ENCODE results near the gene NRCAM.

Gene NRCAM

DNA sequence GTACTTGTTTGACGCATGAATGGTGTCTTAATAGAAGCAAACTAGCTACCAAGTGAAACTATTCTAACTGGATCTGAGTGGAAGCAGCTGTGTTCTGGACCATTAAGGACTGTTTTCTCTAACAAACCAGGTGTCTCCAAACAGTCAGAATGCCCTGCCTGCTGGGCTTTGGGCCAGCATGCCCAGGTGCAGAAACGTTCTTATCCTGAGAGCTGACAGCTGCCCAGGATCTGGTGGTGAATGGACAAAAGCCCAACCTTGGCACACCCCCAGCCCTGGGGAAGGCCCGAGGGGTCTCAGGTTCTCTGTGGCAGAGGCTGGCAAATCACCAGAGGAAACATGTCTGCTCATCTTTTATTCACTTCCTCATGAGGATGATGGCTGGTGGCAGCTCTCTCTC, 277.8 kb downstream of the NRCAM start:
- no peak for DNase-seq
- TF ChIP-seq GATA1 (IDR thresholded peaks at IDR 0.05; ENCODE audit: low read depth, low read length), result no peak

DNA sequence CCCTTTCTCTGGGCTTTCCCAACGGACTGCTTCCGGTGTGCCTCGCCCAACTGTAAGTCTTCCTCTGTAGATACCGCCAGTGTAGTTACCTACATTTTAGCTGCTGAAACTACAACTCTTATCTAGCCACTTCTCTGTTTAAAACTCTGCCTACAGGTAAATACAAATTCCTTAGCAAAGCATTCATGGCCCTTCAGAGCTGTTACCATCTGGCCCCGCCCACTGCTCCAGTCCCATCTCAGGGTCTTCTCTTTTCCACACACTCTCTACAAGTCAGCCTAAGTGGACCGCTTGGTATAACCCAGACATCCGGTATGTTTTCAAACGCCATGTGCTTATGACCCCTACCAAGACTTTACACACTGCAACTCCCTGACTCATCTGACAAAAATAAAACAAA, 285.1 kb downstream of the NRCAM start:
- DNase-seq, result no peak
- TF ChIP-seq GATA1 (IDR thresholded peaks at IDR 0.05; ENCODE audit: low read depth, low read length) (no peak), POLR2A (IDR thresholded peaks at IDR 0.05; ENCODE audit: low read length) (no peak)

DNA sequence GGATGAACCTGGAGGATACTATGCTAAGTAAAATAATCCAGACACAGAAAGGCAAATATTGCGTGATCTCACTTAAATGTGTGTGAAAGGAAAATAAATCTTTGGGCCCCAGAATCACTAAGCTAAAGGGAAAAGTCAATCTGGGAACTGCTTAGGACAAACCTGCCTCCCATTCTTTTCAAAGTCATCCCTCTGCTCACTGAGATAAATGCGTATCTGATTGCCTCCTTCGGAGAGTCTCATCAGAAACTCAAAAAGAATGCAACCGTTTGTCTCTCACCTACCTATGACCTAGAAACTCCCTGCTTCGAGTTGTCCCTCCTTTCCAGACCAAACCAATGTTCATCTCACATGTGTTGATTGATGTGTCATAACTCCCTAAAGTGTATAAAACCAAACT, 286.0 kb downstream of the NRCAM start:
- no peak for TF ChIP-seq POLR2A (IDR thresholded peaks at IDR 0.05; ENCODE audit: low read length)
- TF ChIP-seq GATA1 (IDR thresholded peaks at IDR 0.05; ENCODE audit: low read depth, low read length), result no peak
- DNase-seq, result no peak

DNA sequence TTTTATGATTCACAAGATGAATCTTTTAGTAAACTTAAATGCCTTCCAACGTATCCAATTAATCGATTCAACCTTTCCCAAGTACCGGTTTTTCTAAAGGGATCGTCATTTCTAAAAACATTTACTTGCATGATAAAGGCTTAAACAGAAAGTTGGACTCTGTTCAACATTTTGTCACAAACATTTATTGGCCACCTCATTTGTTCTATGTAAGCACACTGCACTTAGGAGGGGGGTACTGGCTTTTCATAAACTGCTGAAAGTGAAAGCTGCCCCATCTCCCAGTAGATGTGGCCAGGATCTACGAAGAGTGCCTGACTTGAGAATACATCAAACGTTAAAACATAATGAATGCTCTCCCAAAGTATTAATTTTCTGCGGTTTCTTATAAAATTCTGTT, 288.8 kb downstream of the NRCAM start:
- no peak for DNase-seq
- TF ChIP-seq GATA1 (IDR thresholded peaks at IDR 0.05; ENCODE audit: low read depth, low read length), result no peak
- no peak for TF ChIP-seq POLR2A (IDR thresholded peaks at IDR 0.05; ENCODE audit: low read length)

DNA sequence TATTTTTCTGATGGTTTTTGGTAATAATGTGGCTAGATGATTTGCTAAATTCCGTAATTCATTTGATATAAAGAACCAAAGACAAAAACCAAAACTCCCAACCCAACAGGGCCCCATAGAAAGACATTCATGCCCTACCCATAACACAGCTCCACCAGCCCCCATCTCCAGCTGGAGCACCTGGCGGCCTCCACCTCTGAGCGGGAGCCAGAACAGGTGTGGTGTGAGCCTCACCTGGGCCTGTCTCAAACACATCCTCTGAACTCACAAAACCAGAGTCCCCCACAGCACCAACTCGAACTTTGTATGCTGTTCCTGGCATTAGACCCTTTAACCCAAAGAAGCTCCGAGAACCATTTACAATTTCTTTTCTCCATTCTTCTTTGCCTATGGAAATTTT, 289.5 kb downstream of the NRCAM start:
- no peak for DNase-seq
- TF ChIP-seq GATA1 (IDR thresholded peaks at IDR 0.05; ENCODE audit: low read depth, low read length) (no peak), POLR2A (IDR thresholded peaks at IDR 0.05; ENCODE audit: low read length) (no peak)

DNA sequence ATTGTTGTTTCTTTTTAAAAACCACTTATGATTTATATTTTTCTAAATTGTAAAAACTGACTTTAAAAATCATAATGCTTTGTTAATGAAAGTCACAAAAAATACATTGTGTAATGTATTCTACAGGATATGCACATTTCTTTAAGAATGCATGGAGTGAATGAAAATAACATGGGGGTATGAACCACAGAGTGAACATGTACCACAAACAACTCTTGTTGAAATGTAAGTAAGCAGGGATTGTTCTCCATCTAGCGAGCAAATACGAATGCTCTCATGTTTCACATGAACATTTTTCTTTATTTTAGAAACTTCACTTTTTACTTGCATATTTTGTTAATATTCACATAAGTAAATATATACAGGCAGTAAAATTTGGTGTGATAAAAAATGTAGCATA, 290.5 kb downstream of the NRCAM start:
- no peak for DNase-seq
- no peak for TF ChIP-seq POLR2A (IDR thresholded peaks at IDR 0.05; ENCODE audit: low read length)
- TF ChIP-seq GATA1 (IDR thresholded peaks at IDR 0.05; ENCODE audit: low read depth, low read length), result no peak

DNA sequence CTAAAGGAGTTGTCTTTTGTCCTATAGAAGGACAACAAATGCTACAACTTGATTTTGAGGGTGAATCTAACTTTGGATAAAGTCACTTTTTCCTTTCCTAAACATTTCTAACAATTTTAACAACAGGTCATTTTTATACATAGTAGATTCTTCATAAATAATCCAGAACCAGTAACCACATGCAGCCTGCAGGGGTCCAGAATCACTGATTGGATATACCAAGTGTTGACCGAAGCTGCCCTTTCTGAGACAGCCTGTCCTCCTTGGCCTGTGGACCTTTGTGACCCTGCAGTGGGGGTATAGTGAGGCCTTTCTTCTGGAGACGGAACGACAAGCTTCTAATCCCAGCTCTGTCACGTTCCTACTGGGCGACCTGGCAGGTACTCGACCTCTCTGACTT, 291.3 kb downstream of the NRCAM start:
- no peak for DNase-seq

DNA sequence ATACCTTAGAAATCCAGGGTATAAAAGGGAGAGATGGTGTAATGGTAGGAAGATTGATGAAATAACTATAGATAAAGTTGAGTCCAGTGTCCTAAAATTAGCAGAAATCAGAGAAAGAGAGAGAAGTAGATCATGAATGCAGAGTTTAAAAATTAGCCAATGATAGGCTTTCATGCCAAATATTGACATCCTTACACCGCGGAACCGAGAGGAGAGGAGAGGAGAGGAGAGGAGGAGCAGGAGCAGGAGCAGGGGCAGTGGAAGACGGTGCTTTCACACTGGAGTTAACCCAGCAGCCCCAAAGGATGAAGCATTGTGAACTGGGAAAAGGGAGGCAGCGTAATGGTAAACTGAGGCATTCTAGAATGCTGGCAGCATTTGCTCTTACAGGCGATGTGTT, 291.9 kb downstream of the NRCAM start:
- no peak for DNase-seq

More for the DNA sequence above, 291.3 kb downstream of the NRCAM start:
- TF ChIP-seq GATA1 (IDR thresholded peaks at IDR 0.05; ENCODE audit: low read depth, low read length), result no peak
- TF ChIP-seq POLR2A (IDR thresholded peaks at IDR 0.05; ENCODE audit: low read length), result no peak

DNA sequence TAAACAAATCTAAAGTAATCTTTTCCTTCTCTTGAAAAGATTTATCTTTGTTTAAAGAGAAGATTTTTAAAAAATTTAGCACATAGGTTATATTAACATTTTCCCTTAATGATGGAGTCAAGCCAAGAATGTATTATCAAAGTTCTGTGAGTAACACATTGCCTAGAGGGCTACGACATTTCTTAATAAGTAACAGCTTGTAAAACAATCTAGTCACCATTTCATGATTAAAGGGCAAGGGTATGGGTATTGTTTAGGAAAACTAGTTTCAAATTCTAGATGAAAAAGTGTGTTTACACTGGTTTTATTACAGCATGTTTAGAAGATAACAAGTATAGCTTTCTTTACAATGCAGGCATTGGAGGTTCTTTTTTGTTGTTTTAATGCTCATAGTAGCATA, 297.5 kb downstream of the NRCAM start:
- TF ChIP-seq POLR2A (IDR thresholded peaks at IDR 0.05; ENCODE audit: low read length), result no peak
- no peak for DNase-seq

More for the DNA sequence above, 291.9 kb downstream of the NRCAM start:
- TF ChIP-seq GATA1 (IDR thresholded peaks at IDR 0.05; ENCODE audit: low read depth, low read length) (no peak), POLR2A (IDR thresholded peaks at IDR 0.05; ENCODE audit: low read length) (no peak)

DNA sequence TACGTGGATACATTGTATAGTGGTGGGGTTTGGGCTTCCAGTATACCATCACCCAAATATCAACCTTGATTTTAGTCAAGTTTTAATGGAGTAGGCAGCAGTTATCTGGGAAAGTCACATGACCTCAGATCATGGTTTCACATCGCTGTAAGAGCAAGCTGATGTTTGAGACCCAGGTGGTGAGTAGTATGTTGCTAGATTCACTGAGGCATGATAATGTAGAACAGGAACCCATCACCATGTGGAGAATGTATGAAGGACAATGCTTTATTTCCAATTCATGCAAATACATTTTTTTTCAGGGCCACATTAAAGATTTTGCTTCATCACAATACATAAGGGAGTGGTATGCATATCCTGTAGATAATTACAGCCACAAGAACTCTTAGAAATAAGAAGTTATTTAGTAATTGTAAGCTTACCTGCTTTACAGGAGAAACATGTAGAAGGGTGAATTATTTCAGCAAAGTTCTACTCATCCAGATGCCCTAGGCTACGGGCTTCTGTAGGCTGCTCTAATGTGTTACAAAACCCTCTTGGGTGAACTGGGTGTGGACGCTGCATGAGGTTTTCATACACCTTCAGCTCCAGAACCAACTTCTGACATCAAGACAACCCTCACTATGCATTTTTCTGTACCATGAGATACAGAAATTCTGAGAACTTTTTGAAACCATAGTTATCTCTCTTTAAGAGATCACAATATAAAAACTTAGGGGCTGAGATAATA, 298.5 kb downstream of the NRCAM start:
- TF ChIP-seq GATA1 (IDR thresholded peaks at IDR 0.05; ENCODE audit: low read depth, low read length), result no peak
- TF ChIP-seq POLR2A (IDR thresholded peaks at IDR 0.05; ENCODE audit: low read length), result no peak
- no peak for DNase-seq

DNA sequence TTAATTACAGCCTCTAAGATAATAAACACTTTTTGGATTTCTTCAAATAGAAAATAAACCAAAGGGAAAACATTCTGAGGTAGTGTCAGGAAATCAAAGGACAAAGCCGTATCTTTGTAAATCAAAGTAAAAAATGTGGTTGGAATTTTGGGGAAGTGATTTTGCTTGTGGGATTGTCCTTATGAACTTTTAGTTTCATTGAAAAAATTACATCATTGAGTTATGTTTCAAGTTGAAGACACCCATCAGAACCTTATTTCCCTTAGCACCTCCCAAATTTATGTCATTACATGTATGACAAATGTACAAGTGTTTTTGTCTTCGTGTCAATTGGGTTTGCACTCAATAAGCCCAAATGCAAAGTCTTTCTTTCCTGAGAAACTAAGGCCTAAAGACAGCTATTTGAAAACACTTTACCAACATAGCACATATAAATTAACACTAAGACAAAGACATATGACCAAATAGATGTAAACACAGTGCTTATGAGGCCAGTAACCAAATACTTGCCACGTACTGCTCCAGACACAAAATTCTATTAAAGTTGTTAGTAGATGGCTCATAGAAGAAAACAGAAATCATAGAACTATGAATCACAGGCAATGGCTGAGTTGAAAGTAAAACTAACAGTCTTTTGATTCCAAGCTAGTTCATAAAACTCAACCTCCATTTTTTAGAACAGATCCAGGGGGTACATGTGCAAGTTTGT, 299.2 kb downstream of the NRCAM start:
- TF ChIP-seq GATA1 (IDR thresholded peaks at IDR 0.05; ENCODE audit: low read depth, low read length), result no peak
- no peak for TF ChIP-seq POLR2A (IDR thresholded peaks at IDR 0.05; ENCODE audit: low read length)

DNA sequence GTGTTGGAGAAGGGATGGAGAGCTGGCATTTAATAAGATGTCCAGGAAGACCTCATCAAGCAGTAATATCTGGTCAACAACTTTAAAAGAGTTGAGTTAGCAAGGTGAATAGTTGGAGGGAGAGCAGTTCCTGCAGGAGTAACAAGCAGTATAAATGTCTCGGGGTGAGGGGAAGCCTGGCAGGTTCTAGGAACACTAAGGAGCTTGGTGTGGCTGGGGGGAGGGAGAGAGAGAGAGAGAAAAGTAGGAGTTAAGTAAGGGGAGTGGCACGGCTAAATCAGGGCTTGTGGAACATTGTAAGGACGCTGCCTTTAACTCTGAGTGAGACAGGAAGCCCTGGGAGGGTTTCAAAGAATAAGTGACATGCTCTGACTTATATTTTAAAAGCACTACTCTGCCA, 304.0 kb downstream of the NRCAM start:
- TF ChIP-seq GATA1 (IDR thresholded peaks at IDR 0.05; ENCODE audit: low read depth, low read length) (no peak), POLR2A (IDR thresholded peaks at IDR 0.05; ENCODE audit: low read length) (no peak)
- no peak for DNase-seq

More for the DNA sequence above, 299.2 kb downstream of the NRCAM start:
- DNase-seq, result no peak

DNA sequence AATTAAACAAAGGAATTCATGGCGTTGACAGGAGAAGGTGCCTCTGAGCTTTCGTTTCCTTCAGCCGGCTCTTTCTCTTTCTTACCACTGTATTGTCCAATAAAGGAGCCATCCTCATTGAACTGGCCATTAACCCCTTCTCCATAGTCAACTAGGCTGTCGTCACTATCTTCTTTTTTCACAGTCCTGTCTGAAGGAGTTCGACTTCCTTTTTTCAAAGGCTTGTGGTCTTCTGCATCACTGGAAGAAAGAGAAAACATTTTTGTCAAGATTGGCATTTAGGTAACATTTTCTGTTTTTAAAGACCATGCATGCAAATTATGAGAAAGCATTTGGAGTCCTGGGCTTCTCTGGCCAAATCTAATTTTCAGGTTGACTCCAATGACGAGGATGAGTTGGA, 306.3 kb downstream of the NRCAM start:
- TF ChIP-seq GATA1 (IDR thresholded peaks at IDR 0.05; ENCODE audit: low read depth, low read length) (no peak), POLR2A (IDR thresholded peaks at IDR 0.05; ENCODE audit: low read length) (no peak)

DNA sequence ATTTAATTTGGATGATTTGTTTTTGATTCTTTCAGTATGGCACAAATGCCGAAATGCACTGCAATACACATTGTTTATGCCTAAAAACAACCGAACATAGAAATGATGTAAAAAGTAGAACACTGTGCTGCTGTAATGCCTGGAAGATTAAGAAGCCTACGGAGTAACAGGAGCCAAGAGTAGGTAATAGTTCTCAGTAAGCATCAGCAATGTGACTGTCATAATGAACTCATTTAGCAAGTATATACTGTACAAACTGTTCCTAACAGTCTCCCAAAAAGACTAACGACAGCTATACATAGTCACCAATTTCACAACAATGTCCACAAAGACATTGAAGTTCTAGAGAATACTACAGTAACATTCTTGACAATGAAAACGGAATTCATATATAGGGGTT, 307.1 kb downstream of the NRCAM start:
- DNase-seq, result no peak
- no peak for TF ChIP-seq POLR2A (IDR thresholded peaks at IDR 0.05; ENCODE audit: low read length)
- TF ChIP-seq GATA1 (IDR thresholded peaks at IDR 0.05; ENCODE audit: low read depth, low read length), result no peak

More for the DNA sequence above, 306.3 kb downstream of the NRCAM start:
- no peak for DNase-seq

DNA sequence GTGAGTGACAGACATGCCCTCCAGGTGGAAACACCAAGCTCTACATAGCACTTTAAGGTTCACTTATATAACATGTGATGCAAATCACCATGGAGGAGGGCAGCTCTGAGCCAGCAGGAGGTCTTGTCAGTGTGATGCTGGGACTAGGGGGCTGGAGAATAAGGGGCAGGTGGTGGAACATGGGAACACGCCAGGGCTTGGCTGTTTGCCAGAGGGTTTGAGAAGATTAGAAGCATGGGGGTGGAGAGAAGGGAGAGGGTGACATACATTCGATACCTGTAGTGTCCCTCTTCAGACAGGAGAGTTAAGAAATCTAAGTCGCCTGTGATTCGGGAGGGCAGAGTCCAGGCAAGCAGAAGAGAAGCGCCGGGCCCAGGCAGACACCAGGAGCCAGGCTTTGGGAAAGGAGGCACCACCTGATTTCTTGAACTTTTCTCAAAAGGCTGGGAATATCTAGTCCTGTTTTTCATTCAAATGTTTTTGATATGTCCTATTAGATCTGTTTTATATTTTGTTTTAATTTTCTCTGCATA, 309.1 kb downstream of the NRCAM start:
- DNase-seq, result no peak
- TF ChIP-seq GATA1 (IDR thresholded peaks at IDR 0.05; ENCODE audit: low read depth, low read length) (no peak), POLR2A (IDR thresholded peaks at IDR 0.05; ENCODE audit: low read length) (no peak)
